ENCODE data around the gene ARPC2.

ARPC2 gene

GRCh38 chr2:218262631-218263586 is 45.9 kb downstream of the ARPC2 start:
- H3K9me3 Mint-ChIP-seq: no peaks in the 10 kb centered on the region
- DNase-seq: peak; percentile 15
- H3K27me3 Mint-ChIP-seq: no peaks in the 10 kb centered on the region
- H3K4me1 Mint-ChIP-seq: peaks cover 39% of the 10 kb centered on the region
- H3K36me3 Mint-ChIP-seq: peaks cover 29% of the 10 kb centered on the region
- H3K4me3 Mint-ChIP-seq: no peak overlapping the region
- H3K27ac Mint-ChIP-seq: no peak overlapping the region
- CTCF ChIA-PET: interaction anchor here (1.0 to 1.4 kb wide), 2 partner anchors 80 to 95 kb away, joined by 3 to 5 read pairs; no protein-coding TSS in a partner anchor

DNA sequence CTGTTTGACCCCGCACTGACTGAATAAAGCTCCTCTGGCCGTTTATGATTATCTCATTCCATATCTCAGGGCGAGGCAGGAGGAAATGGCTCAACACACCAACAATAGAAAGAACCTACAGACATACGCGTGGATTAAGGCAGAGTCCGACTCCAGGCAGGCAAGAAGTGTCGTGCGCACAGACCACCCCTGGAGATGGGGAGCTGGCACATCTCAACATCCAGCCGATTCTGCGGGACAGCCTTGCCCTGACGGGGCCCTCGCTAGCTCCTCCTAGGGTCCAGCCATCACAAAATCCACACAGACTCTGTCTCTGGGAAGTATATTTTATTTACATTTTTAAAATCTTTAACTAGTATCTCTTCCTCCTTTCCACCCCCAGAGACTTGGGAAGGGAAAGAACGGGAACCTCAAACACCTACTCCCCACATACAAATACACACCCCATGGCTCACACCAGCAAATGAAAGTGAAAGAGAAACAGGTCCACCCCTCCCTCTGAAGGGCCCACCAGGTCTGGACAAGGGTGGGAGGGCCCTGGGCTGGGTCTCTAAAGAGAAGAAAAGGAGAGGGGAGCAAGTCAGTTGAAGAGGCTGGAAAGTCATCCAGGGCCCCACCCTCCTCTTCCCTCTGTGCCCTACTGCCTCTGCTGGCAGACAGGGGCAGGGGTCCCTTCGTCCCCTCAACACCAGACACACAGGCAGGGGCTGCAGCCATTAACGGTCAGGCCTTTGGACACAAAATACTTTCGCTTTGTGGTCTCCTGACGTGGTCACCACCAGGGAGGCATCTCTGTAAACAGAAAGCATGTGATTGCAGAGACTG is 47.0 kb downstream of the ARPC2 start:
- peak; percentile 55 for DNase-seq
- Mint-ChIP-seq H3K9me3 (no peaks in the 10 kb centered on the region), H3K27ac (peak overlapping the region; percentile 76), H3K27me3 (no peaks in the 10 kb centered on the region), H3K36me3 (peaks cover 28% of the 10 kb centered on the region), H3K4me1 (peaks cover 39% of the 10 kb centered on the region), H3K4me3 (no peak overlapping the region)
- CTCF ChIA-PET: interaction anchor here (1.0 kb wide), 1 partner anchor 96 kb away, joined by 3 read pairs; no protein-coding TSS in a partner anchor

DNA sequence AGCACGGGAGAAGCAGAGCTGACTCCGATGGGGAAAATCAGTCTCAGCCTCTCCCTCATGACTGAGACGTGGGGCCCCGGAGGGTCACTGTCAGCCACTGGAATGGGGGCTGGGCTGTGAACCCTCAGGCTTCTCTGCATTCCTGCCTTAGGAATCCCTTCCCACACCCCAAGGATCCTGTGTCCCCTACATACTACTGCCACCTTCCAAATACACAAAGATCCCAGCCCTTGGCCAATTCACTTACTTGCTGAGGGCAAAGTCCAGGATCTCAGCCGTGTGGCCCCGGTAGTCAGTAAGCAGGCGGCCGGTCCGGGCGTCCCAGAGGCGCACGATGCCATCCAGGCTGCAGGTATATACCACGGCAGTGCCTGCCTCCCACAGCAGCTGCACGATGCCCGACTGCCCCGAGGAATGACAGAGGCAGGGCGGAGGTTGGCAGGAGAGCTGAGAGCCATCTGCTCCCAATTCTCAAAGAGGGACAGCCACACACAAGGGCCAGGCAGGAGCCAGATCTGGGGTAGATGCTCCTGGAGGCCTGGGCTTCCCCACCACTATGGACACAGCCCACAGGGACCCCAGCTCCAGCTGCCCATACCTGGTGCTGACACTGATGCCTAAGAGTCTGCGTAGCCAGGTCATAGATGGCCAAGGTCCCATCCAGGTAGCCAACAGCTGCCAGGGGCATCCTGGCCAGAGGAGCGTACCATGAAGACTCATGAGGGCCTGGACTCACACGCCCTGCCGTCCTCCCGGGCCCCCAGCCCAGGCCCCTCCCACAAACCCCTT is 48.0 kb downstream of the ARPC2 start:
- H3K4me3 Mint-ChIP-seq: no peak overlapping the region
- CTCF ChIA-PET: no interaction called here
- H3K27ac Mint-ChIP-seq: peak overlapping the region; percentile 55
- H3K27me3 Mint-ChIP-seq: peaks cover 3% of the 10 kb centered on the region
- H3K36me3 Mint-ChIP-seq: peaks cover 28% of the 10 kb centered on the region
- H3K4me1 Mint-ChIP-seq: peaks cover 39% of the 10 kb centered on the region
- DNase-seq: peak; percentile 19
- no peaks in the 10 kb centered on the region for H3K9me3 Mint-ChIP-seq

- H3K4me1 Mint-ChIP-seq: peaks cover 41% of the 10 kb centered on the region
- H3K27me3 Mint-ChIP-seq: peaks cover 6% of the 10 kb centered on the region
- no peak overlapping the region for H3K4me3 Mint-ChIP-seq
- H3K36me3 Mint-ChIP-seq: peaks cover 29% of the 10 kb centered on the region
- H3K9me3 Mint-ChIP-seq: no peaks in the 10 kb centered on the region
- CTCF ChIA-PET: interaction anchor here (2.9 kb wide), 1 partner anchor 8 kb away, joined by 14 read pairs; no protein-coding TSS in a partner anchor
- DNase-seq: no peak
- peak overlapping the region; percentile 70 for H3K27ac Mint-ChIP-seq
These were observed 48.6 kb downstream of the ARPC2 start for GRCh38 chr2:218265626-218266025.

GRCh38 chr2:218266316-218266979 is 49.5 kb downstream of the ARPC2 start:
- H3K4me3 Mint-ChIP-seq: no peak overlapping the region
- no peak overlapping the region for H3K27ac Mint-ChIP-seq
- peaks cover 29% of the 10 kb centered on the region for H3K36me3 Mint-ChIP-seq
- CTCF ChIA-PET: interaction anchor here (0.7 to 2.9 kb wide), 2 partner anchors 9 to 83 kb away, joined by 3 to 14 read pairs; no protein-coding TSS in a partner anchor
- peaks cover 45% of the 10 kb centered on the region for H3K4me1 Mint-ChIP-seq
- peaks cover 6% of the 10 kb centered on the region for H3K27me3 Mint-ChIP-seq
- no peak for DNase-seq
- no peaks in the 10 kb centered on the region for H3K9me3 Mint-ChIP-seq

GRCh38 chr2:218267259-218267658 is 50.3 kb downstream of the ARPC2 start:
- H3K9me3 Mint-ChIP-seq: no peaks in the 10 kb centered on the region
- peaks cover 53% of the 10 kb centered on the region for H3K4me1 Mint-ChIP-seq
- CTCF ChIA-PET: interaction anchor here (0.5 to 2.9 kb wide), 2 partner anchors 10 to 481 kb away, joined by 3 to 14 read pairs; no protein-coding TSS in a partner anchor
- H3K27ac Mint-ChIP-seq: peak overlapping the region; percentile 22
- no peak overlapping the region for H3K4me3 Mint-ChIP-seq
- H3K27me3 Mint-ChIP-seq: peaks cover 6% of the 10 kb centered on the region
- H3K36me3 Mint-ChIP-seq: peaks cover 33% of the 10 kb centered on the region
- DNase-seq: no peak

- H3K27ac Mint-ChIP-seq: peak within 1 kb of the TSS; percentile 91
- CTCF ChIA-PET: interaction anchor here (1.2 to 7.4 kb wide), 10 partner anchors 10 to 196 kb away, joined by 3 to 195 read pairs (median 8); partner anchors contain the start of genes GPBAR1 and TMBIM1
- peak within 1 kb of the TSS; percentile 92 for H3K4me3 Mint-ChIP-seq
- H3K36me3 Mint-ChIP-seq: peaks cover 39% of the 10 kb centered on the region
- no peaks in the 10 kb centered on the region for H3K9me3 Mint-ChIP-seq
- DNase-seq: peak; percentile 100
- H3K4me1 Mint-ChIP-seq: peaks cover 53% of the 10 kb centered on the region
- H3K27me3 Mint-ChIP-seq: peaks cover 6% of the 10 kb centered on the region
These were observed 53.1 kb downstream of the ARPC2 start, which contains the start of the genes AAMP and PNKD for GRCh38 chr2:218269900-218270720. Gene AAMP, minus strand, starts transcription at chr2:218270137. Its CDS starts 51 bp downstream, at chr2:218270086. Gene PNKD, plus strand, starts transcription at chr2:218270519. Its CDS starts 17 bp downstream, at chr2:218270536.

DNA sequence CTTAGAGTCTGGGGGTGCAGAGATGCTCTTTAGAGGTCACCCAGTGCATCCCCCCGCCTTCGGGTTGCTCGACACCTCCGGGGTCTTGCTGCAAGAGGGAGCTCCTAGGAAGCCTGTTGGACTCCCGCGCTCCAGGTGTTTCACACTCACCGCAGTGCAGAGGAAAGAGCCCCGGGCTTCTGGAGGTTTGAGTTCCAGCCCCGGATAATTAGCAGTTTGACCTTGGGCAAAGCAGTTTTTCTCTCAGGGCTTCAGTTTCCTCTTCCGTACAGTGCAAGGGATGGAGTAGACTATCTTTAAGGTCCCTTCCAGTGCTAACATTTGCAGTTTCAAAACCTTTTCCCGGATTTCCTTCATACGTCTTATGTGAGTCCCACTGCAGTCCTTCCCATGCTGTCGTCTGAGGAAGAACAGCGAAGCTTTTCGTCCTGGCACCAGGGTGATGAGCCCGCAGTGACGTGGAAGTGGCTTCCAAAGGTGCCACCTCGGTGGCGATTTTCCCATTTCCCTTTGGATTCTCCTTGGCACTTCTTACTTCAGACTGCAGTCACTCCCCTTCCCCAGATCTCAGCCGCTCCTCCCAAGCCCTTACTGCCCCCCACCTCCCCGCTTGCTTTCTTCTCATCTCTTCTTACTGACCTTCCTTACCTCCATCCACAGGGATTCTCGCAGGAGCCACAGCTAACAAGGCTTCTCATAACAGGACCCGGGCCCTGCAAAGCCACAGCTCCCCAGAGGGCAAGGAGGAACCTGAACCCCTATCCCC is 53.9 kb downstream of the ARPC2 start:
- H3K27ac Mint-ChIP-seq: peak overlapping the region; percentile 91
- H3K27me3 Mint-ChIP-seq: peaks cover 6% of the 10 kb centered on the region
- H3K4me3 Mint-ChIP-seq: peak overlapping the region; percentile 92
- H3K36me3 Mint-ChIP-seq: peaks cover 43% of the 10 kb centered on the region
- DNase-seq: no peak
- CTCF ChIA-PET: interaction anchor here (0.7 to 7.4 kb wide), 14 partner anchors 10 to 195 kb away, joined by 3 to 195 read pairs (median 8); partner anchors contain the start of genes CATIP, GPBAR1 and TMBIM1
- no peaks in the 10 kb centered on the region for H3K9me3 Mint-ChIP-seq
- peaks cover 48% of the 10 kb centered on the region for H3K4me1 Mint-ChIP-seq

DNA sequence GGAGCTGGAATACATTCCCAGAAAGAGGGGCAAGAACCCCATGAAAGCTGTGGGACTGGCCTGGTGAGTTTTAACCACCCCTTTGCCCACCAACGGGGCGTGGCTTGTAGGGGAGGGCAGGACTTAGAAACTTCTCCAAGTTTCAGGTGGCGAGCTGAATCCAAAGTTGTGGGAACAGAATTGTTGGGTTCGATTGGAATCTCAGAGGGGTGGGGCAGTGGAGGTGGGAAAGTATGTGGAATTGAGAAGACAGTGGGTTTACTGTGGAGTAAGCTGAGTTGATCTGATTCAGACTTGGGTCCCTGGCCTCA is 54.5 kb downstream of the ARPC2 start:
- H3K4me3 Mint-ChIP-seq: peak overlapping the region; percentile 92
- no peaks in the 10 kb centered on the region for H3K9me3 Mint-ChIP-seq
- DNase-seq: no peak
- CTCF ChIA-PET: interaction anchor here (0.6 to 7.4 kb wide), 15 partner anchors 14 to 781 kb away, joined by 3 to 195 read pairs (median 8); partner anchors contain the start of genes CATIP and TMBIM1
- peaks cover 46% of the 10 kb centered on the region for H3K4me1 Mint-ChIP-seq
- H3K36me3 Mint-ChIP-seq: peaks cover 45% of the 10 kb centered on the region
- peaks cover 6% of the 10 kb centered on the region for H3K27me3 Mint-ChIP-seq
- H3K27ac Mint-ChIP-seq: peak overlapping the region; percentile 34

GRCh38 chr2:218271865-218272530 is 55.0 kb downstream of the ARPC2 start:
- CTCF ChIA-PET: interaction anchor here (0.6 to 7.4 kb wide), 20 partner anchors 14 to 780 kb away, joined by 3 to 195 read pairs (median 6); partner anchors contain the start of genes CATIP and TMBIM1
- H3K27ac Mint-ChIP-seq: peak overlapping the region; percentile 34
- peak overlapping the region; percentile 92 for H3K4me3 Mint-ChIP-seq
- H3K36me3 Mint-ChIP-seq: peaks cover 49% of the 10 kb centered on the region
- no peak for DNase-seq
- peaks cover 6% of the 10 kb centered on the region for H3K27me3 Mint-ChIP-seq
- no peaks in the 10 kb centered on the region for H3K9me3 Mint-ChIP-seq
- H3K4me1 Mint-ChIP-seq: peaks cover 46% of the 10 kb centered on the region
